HG02943 (cell line): ENCODE results near the gene CTF1.
"Not testable (repeated sequence)": the region's sequence is repeated elsewhere in the genome, so short reads cannot be mapped to it uniquely, and the experiment has no call there.

Experiments used
- ATAC-seq: cut with Tn5 transposase; IDR thresholded peaks from one replicate; pipeline ENCODE4 v1.9.1; 2021; ENCODE audit warnings: mild to moderate bottlenecking, low read depth, moderate library complexity; ENCODE audit not compliant: unreplicated experiment

Gene CTF1

DNA sequence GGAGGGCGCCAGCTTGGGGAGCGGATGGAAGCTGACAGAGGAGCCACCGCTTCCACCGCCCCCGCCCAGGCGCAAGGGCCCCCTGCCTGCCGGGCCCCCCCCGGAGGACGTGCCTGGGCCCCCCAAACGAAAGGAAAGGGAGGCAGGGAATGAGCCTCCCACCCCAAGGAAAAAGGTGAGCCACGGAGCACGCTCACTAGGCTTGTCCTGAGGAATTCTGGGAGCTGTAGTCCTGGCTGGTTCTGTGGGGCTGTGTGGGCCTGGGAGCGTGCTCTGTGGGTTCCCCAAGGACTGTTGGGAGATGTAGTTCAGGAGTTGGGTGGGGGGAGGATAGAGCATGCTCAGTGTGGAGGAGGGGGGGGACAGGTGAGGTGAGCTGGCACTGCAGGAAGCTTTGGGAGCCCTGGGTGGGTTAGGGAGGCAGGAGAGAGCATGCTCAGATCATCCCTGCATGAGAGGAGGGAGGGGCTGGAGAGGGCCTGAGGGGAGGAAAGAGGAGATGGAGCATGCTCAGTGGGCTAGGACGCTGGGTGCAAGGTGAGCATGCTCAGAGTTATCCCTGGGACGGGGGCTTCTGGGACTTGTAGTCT lies 31.5 kb downstream of the CTF1 start:
- ATAC-seq = no peak

DNA sequence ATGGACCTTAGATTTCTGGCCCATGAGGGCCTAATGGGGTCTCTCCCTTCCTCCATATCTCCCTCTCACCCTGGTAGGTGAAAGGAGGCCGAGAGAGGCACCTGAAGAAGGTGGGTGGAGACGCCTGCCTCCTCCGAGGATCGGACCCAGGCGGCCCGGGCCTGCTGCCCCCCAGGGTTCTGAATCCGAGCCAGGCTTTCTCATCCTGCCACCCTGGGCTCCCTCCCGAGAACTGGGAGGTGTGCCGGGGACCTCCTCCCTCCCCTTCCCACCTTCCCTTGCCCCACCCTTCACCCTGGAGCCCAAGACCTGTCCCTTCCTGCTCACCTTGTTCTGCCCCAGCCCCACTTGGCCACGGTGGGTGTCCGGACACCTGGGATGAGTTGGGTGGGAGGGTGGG lies 32.0 kb downstream of the CTF1 start:
- no peak for ATAC-seq

DNA sequence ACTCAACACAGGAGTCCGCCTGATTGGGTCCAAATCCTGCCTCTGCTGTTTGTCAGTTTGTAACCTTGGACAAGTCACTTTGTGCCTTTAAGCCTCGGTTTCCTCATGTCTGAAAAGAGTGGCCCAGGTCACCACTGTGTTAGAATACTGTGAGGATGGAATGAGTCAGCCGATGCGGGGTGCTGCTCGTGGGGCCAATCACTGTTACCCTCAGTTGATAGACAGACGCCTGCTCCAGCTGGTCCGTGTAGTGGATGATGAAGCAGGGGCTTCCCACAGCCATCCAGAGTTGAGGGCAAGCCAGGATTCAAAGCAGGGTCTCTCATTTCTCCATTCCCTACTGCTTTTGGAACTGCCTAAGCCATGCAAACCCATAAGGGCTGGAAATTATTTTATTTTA lies 32.8 kb downstream of the CTF1 start:
- no peak for ATAC-seq

DNA sequence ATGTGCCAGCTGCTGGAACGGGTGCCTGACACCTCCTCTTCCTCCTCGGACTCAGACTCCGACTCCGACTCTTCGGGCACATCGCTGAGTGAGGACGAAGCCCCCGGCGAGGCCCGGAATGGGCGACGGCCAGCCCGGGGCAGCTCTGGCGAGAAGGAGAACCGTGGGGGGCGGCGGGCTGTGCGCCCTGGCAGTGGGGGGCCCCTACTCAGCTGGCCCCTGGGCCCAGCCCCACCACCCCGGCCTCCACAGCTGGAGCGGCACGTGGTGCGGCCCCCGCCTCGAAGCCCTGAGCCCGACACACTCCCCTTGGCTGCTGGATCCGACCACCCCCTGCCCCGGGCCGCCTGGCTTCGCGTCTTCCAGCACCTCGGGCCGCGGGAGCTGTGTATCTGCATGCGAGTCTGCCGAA lies 33.8 kb downstream of the CTF1 start:
- ATAC-seq = no peak

DNA sequence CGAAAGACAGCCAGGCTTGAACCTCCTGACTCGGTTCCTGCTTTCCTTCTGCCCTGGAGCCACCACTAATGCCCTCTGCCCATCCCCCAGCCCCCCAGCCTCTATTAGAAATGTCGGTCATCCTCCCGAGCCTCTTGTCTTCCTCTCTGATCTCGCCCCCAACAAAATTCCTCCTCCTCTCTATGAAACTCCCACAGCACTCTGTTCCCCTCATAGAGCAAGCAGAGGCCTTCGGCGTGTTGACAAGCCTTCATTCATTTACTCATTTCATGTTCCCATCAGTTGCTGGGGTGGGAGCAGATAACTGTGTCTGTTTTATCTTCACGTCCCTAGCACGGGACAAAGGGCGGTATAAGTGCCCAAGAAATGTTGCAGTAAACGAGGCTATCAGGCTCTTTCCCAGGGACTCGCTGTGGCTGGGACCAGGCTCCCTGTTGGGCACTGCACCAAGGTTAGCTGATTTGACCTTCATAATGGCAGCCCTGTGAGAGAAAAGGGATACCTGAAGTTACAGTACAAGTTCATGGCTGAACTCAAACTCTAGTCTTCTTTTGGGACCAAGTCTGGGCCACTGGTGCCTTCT lies 34.7 kb downstream of the CTF1 start:
- ATAC-seq = no peak

DNA sequence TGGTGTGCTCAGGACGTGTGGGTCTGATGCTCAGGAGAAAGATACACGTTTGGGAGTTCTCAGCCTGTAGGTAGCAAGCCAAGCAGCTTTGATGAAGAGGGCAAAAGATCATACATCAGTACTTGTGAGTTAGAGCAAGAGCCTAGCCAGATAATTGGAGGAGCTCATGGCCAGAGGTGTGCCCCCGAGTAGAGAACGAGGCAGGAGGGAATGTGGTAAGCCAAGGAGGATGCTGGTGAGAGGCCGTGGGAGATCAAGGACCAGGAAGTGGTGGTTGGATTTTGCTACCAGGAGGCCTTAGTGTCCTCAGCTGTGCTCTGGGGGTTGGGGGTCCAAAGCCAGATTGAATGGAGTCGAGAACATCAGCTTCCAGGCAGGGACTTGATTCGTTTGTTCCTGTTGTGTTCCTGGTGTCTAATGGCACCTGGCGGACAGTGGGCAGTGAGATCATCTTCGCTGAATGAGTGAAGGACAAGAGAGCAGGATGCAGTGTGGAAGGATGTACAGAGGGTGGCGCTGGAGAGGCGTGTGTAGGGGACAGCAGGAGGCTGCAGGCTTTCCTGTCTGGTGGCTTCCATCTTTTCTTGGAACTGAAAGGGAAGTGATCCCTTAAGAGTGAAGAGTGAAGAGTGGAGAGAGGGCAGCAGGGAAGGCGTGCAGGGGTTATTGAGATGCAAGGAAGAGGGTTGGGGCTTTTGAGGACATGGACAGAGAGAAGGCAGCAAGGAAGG lies 38.6 kb downstream of the CTF1 start:
- no peak for ATAC-seq

DNA sequence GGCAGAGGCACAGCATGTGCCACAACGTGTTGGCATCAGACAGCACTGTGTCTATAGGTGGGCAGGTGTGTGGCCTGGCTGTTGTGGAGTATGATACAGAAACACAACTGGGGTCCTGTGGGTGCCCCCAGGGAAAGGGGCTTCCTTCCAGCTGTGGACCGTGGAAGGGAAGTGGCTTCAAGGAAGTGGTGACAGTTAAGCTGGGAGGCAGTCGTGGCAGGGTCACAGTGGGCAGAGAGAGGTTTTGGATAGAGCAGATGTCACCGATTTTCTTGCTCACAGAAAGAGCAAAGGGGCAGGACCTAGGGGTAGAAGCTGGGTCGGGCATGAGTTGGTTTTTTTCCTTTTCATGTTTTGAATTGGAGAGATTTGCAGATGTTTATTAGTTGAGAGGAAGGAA lies 41.3 kb downstream of the CTF1 start:
- no peak for ATAC-seq

DNA sequence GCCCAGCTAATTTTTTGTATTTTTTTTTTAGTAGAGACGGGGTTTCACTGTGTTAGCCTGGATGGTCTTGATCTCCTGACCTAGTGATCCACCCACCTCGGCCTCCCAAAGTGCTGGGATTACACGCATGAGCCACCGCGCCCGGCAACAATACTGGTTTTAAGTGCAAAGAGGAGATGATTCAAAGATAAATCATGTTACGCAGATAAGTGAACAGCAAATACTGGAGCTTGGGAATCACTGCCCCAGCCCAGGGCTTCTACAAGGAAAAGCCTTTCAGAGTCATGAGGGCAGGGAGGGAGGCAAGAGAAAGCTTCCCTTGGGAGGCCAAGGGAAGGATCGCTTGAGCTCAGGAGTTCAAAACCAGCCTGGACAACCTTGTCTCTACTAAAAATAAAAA lies 43.2 kb downstream of the CTF1 start:
- ATAC-seq = not testable (repeated sequence)

DNA sequence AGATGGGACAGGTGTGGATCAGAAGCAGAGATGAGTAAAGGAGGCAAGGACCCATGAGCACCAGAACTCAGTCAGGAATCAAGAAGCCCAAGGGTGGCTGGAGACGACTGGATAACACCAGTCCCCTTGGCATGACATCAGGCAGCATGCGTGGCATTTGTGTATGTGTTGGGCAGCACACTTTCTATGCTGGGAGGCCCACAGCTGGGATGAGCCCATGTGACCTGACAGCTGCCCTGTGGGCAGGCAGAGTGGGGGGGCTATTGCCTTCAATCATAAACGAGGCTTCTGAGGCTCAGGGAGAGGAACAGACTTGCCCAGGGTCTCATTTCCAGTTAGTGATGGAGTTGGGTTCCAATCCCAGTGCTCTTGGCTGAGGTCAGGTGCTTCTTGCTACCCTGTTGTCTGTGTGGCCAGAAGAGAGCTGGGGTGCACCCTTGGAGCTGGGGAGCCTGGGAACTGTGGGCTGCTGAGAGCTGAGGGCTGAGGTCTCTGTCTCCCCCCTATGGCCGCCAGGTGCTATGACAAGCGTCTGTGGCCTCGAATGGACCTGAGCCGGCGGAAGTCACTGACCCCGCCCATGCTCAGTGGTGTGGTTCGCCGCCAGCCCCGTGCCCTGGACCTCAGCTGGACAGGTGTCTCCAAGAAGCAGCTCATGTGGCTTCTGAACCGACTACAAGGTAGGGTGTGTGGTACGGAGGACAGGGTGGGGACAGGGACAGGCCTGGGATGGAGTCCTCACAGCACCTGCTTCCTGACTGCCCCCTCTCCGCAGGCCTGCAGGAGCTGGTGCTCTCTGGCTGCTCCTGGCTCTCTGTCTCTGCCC lies 45.4 kb downstream of the CTF1 start:
- ATAC-seq = peak; percentile 84

DNA sequence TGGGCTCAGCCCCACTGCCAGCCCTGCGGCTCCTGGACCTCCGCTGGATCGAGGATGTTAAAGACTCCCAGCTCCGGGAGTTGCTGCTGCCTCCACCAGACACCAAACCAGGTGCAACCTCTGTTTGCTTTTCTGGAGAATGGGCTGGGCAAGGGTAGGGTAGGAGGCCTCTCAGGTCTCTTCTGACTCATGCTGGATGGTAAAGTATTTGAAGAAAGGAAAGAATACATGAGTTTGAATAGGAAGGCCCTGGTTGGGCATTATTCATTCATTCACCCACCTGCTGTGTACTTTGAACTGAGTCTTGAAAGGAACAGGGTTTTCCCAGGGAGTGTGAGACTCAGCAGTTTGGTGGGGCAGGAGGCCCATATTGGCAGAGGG lies 46.0 kb downstream of the CTF1 start:
- no peak for ATAC-seq

DNA sequence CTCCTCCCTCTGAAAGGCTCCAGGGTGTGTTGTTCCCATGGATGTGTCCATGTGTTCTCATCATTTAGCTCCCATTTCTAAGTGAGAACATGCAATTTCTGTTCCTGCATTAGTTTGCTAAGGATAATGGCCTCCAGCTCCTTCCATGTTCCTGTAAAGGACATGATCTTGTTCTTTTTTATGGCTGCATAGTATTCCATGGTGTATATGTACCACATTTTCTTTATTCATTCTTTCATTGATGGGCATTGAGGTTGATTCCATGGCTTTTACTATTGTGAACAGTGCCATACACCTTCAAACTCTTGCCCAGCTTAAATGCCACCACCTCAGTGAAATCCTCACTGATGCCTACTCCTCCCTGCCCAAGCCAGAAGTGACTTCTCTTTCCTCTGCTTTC lies 47.9 kb downstream of the CTF1 start:
- no peak for ATAC-seq

DNA sequence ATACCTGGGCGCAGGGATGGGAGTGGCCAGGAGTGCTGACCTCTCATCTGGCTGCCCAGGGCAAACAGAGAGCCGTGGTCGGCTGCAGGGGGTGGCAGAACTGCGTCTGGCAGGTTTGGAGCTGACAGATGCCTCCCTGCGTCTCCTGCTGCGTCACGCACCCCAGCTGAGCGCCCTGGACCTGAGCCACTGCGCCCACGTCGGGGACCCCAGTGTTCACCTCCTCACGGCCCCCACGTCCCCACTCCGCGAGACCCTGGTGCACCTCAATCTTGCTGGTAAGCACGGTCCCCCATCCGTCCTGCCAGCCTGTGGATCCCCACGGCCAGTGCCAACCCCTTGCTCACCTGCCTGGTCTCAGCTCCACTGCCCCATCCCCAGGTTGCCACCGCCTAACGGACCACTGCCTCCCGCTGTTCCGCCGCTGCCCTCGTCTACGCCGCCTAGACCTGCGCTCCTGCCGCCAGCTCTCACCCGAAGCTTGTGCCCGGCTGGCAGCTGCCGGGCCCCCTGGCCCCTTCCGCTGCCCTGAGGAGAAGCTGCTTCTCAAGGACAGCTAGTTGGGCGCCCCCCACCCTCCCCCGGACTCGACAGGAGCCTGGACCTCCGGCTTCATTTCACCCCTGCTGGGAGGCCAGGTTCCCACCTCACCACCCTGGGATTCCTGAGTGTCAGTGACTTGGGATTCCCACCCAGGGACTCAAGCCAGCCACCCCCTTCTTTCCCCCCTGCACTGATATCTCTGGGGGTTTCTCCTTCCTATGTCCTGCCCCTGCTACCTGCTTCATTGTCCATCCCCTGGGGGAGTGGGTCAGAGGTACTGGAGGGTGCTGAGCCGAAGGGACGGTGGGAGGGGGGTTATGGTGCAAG lies 50.5 kb downstream of the CTF1 start:
- no peak for ATAC-seq

DNA sequence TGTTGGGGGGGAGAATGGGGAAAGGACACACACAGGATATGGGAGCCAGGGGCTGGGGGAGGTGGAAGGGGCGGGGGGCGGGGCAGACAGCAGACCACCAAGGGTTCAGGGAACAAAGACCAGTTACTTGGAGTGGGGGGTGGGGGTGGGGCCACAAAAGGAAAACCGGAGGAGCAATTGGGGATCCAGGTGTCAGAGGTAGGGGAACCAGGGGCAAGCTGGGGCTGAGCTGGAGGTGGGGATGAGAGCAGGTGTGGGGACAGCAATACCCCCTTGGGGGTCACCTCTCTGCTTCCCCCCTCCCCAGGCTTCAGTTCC lies 51.1 kb downstream of the CTF1 start:
- ATAC-seq = no peak

DNA sequence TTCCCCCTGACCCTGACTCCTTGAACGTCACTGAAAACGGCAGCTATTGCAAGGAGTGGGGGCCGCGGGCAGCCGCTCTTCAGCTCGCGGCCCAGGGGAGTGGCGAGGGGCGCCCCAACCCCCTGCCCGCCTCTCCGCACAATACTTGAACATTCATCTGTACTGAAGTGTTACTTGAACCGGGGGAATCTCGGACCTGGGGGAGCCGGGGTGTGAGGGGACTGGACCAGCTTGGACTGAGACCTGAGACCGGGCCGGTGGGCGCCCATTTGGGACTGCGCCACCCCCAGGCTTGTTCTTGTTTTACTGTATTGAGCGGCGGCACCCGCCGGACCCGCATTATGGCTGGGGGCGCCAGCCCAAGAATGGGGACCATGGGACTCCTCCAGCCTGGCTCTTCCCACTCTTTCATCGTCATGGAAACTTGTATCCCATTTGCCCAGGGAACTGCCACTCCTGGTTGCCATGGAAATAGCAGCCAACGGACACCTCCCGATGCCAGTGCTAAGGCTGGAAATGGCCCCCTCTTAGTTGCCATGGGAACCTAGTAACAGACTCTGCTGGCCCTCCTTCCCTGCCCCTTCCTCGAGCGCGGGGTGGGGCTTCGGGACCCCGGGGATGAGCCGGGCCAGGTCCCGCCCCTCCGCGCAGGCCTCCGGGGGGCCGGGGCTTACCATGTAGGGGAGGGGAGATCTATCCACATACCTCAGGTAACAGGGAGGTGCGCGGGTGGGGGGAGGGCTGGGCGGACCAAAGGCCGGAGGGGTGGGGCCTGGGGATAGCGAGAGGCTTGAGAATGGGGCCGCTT lies 51.6 kb downstream of the CTF1 start:
- peak; percentile 10 for ATAC-seq

DNA sequence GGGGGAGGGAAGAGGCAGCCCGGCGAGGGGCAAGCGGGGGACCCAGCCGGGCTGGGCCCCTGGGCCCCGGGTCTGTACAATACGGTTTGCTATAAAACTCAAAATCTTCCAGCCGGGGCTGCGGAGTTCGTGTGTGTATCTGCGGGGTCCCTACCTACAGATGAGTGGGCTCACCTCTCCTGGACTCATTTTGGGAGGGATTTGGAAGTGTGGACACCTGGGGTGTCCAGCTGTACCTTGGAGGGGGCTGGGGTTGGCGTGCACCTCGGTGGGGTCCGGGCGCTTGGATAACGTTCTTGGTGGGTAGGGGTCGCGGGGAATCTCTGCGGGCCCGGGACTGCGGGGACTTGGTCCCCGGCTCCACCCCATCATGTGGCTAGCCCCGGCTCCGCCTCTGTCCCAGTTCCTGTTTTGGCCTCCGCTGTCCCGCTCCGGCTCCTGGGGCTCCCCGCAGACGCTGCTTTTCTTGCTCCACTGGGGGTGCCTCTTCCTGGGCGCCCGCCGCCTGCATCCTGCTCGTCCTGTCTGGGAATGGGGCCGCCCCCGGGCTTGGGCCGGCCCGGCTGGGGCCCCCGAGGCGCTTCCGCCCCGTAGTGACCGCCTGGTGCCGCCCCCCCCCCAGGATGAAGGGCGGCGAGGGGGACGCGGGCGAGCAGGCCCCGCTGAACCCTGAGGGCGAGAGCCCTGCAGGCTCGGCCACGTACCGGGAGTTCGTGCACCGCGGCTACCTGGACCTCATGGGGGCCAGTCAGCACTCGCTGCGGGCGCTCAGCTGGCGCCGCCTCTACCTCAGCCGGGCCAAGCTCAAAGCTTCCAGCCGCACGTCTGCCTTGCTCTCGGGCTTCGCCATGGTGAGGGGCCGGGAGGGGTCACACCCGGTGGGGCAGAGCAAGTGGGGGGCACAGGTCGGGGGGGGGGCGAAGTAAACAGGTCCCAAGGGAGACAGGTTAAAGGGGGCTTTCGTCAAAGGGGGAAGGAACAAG lies 52.5 kb downstream of the CTF1 start, which contains the start of gene ORAI3:
Gene ORAI3 (plus strand): TSS at position 402 of the 983 bp plus-strand sequence. CDS start 222 bp downstream, at position 624.
- peak; percentile 62 for ATAC-seq

DNA sequence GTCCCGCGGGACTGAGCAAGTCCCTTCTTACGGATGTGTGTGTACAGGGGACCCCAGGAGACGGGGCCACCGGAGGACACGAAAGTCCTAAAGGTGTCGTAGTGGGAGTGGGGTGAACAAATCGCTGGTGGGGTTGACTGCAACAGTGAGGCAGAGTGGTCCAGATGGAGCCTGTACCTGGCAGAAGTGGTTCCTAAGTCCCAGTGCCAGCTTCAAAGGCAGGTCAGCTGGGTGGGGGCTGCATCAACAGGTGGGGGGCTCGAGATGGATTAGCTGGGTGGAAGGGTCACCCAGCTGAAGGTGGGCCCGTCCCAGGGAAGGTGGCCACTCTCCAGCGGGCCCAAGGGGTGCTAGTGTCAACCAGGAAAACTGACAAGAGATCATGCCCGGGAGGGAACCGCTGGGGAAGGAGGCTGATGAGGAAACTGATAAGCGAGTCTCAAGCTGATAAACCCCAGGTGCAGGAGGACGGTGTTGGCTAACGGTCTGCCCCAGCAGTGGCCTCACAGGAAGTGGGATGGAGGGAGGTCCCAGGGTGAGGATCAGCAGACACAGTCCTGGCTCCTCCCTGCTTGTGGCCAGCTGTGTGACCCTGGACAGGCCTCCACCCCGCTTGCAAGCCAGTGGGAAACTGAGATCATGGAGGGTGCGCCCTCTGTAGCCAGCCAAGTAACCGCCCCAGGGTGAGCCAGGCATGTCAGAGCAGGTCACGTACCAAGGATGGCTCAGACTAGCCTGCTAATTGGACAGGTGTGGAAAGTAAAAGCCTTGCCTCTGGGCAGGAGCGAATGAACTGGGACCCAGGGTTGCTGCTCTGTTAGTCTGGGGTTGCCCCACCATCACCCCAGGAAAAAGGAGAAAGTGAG lies 53.5 kb downstream of the CTF1 start:
- ATAC-seq = peak; percentile 46

DNA sequence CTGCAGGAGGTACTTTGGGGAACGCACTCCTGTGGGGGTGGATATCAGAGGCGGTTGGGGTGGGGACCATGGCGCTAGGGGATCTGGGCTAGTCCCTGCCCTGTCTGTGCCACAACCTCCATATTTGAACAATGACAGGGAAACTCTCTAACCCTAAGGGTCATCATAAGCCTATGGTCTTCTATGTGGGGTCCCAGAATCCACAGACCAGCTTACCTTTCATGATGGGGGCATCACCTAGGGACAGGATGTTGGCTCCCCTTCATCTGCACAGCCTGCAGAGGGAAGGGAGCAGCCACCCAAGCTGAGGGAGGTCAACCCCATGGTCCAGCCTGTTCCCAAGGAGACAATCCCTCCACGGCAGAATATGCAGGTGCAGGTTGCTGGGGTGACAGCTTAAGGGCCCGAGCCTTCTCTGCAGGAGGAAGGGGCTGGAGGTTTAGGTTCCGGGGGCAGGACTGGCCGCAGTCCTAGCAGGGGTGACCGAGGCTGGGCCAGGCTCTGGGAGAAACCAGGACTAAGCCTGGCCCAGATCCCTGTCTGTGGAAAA lies 54.2 kb downstream of the CTF1 start:
- ATAC-seq = no peak
